Esophagus squamous epithelium (tissue), 5 donors: ENCODE measurements around the gene ELOF1. TPM values are rescaled to one million over a fixed set of nuclear protein-coding genes. Genes with fewer than 3 reads are reported as not detected.
"Not testable (repeated sequence)": the region's sequence is repeated elsewhere in the genome, so short reads cannot be mapped to it uniquely, and the experiment has no call there.

Source experiments
- DNase-seq: peaks from one replicate; lab custom pipeline; 2025; lab: John Stamatoyannopoulos, UW
- H3K27ac ChIP-seq, 4 donors: fragments of 200-600 bp; sonication (generic); one replicate each; pipeline ENCODE4 v1.5.1; 2016 to 2019; ENCODE audit warnings: mild to moderate bottlenecking in 1 of 4
- H3K27me3 ChIP-seq, 4 donors: fragments of 200-600 bp; sonication (generic); 1 replicate in 3 of 4; 2 replicates in 1 of 4; pipeline versions ENCODE4 v1.5.1 to v1.6.0; 2017 to 2021; ENCODE audit warnings: antibody characterized with exemption in 1 of 4
- H3K36me3 ChIP-seq, 3 donors: fragments of 200-600 bp; sonication (generic); one replicate each; pipeline ENCODE4 v1.5.1; 2016 to 2019
- H3K4me1 ChIP-seq, 3 donors: fragments of 200-600 bp; sonication (generic); one replicate each; pipeline ENCODE4 v1.5.1; 2017 to 2019
- H3K4me3 ChIP-seq, 4 donors: fragments of 200-600 bp; sonication (generic); 1 replicate in 3 of 4; 2 replicates in 1 of 4; pipeline ENCODE4 v1.5.1; 2016 to 2019; ENCODE audit warnings: mild to moderate bottlenecking in 2 of 4, moderate library complexity in 1 of 4
- H3K9me3 ChIP-seq, 3 donors: fragments of 200-600 bp; sonication (generic); one replicate each; pipeline ENCODE4 v1.5.1; 2016 to 2019
- CTCF ChIP-seq, 6 experiments: fragments of 450-650 bp in 4 of 6; fragments of 200-600 bp in 2 of 6; sonication (generic) in 2 of 6; IDR thresholded peaks; one replicate each; pipeline ENCODE4 v1.5.1; 2016 to 2019; ENCODE audit warnings: antibody characterized with exemption in 6 of 6, mild to moderate bottlenecking in 4 of 6, moderate library complexity in 4 of 6
- POLR2A ChIP-seq, 4 donors: fragments of 450-650 bp; IDR thresholded peaks; one replicate each; pipeline ENCODE4 v1.6.1; 2017; ENCODE audit warnings: antibody characterized with exemption in 4 of 4, mild to moderate bottlenecking in 4 of 4, moderate library complexity in 3 of 4
- WGBS, 2 donors: methylation state at CpG; one replicate each; pipeline ENCODE4 v1.1.5; 2018; 5-methylcytosine and 5-hydroxymethylcytosine counted together
- intact Hi-C: fragments of 100-400 bp; cut with DNase I; formaldehyde crosslinking; loops from one replicate; pipeline ENCODE4 v1.15.0; 2022
- total RNA-seq, 4 donors: library from RNA; depleted of rRNA; stranded (reverse); fragments of >200 nt; gene quantifications; one replicate each; pipeline ENCODE4 v1.1.0, GENCODE V29; 2016
- donor health status: DM: yes; HTN: yes; CAD: no.

ELOF1 gene
- total RNA-seq, 4 donors from 2014 or later: 21.7 to 31.6 (median 28.6) TPM

GRCh38 chr19:11578258-11579142 lies 19.5 kb upstream of the ELOF1 start:
- WGBS, 2 donors: 0% methylated on average over 1 of the region's 62 CpGs; no CpG with 5 or more reads in 1 of the 2 donors
- Histone ChIP-seq H3K4me3 (peak overlapping the region; percentile 38 to 63 (median 53)), H3K9me3 (no peaks in the 10 kb centered on the region), H3K27me3 (no peaks in the 10 kb centered on the region), H3K27ac (peak overlapping the region; percentile 22 to 72 (median 54)), H3K4me1 (peaks cover 12 to 50% (median 27%) of the 10 kb centered on the region in 3 donors), H3K36me3 (peaks cover 0 to 16% (median 7%) of the 10 kb centered on the region in 3 donors)
- intact Hi-C loops: no loop called here
- peak in 1 of 4 donors; percentile 24 for TF ChIP-seq POLR2A (IDR thresholded peaks at IDR 0.05)
- no peak for TF ChIP-seq CTCF (IDR thresholded peaks at IDR 0.05)
- DNase-seq: no peak

GRCh38 chr19:11577451-11578257 lies 18.6 kb upstream of the ELOF1 start, which contains the start of gene ACP5:
Gene ACP5 (minus strand): TSS chr19:11577645. CDS start chr19:11577317, 328 bp downstream.
- TF ChIP-seq CTCF (IDR thresholded peaks at IDR 0.05) (no peak), POLR2A (IDR thresholded peaks at IDR 0.05) (no peak)
- no peak for DNase-seq

GRCh38 chr19:11576227-11576626 lies 17.2 kb upstream of the ELOF1 start:
- H3K4me3 ChIP-seq: no peak overlapping the region
- no peaks in the 10 kb centered on the region for H3K9me3 ChIP-seq
- intact Hi-C loops: no loop called here
- no peak overlapping the region for H3K27ac ChIP-seq
- no peak for TF ChIP-seq CTCF (IDR thresholded peaks at IDR 0.05)
- no peak for TF ChIP-seq POLR2A (IDR thresholded peaks at IDR 0.05)
- H3K36me3 ChIP-seq: peaks cover 0 to 16% (median 7%) of the 10 kb centered on the region in 3 donors
- 89 to 93% methylated on average over 5 to 9 of the region's 15 CpGs for WGBS, 2 donors
- H3K4me1 ChIP-seq: peaks cover 12 to 40% (median 21%) of the 10 kb centered on the region in 3 donors
- H3K27me3 ChIP-seq: no peaks in the 10 kb centered on the region
- DNase-seq: no peak

More at GRCh38 chr19:11577451-11578257, 18.6 kb upstream of the ELOF1 start, which contains the start of gene ACP5:
- no peaks in the 10 kb centered on the region for H3K27me3 ChIP-seq
- H3K4me3 ChIP-seq: peak within 1 kb of the TSS; percentile 38 to 63 (median 53)
- peaks cover 0 to 16% (median 7%) of the 10 kb centered on the region in 3 donors for H3K36me3 ChIP-seq
- intact Hi-C loops: no loop called here
- peaks cover 12 to 50% (median 27%) of the 10 kb centered on the region in 3 donors for H3K4me1 ChIP-seq
- H3K9me3 ChIP-seq: no peaks in the 10 kb centered on the region
- 0 to 50% methylated on average over 1 to 11 of the region's 18 CpGs for WGBS, 2 donors
- H3K27ac ChIP-seq: peak within 1 kb of the TSS; percentile 22 to 72 (median 54)

GRCh38 chr19:11574689-11575088 lies 15.7 kb upstream of the ELOF1 start:
- Histone ChIP-seq H3K27me3 (no peaks in the 10 kb centered on the region), H3K27ac (no peak overlapping the region), H3K9me3 (no peaks in the 10 kb centered on the region), H3K36me3 (peaks cover 0 to 16% (median 7%) of the 10 kb centered on the region in 3 donors), H3K4me3 (no peak overlapping the region), H3K4me1 (peaks cover 12 to 29% (median 12%) of the 10 kb centered on the region in 3 donors)
- intact Hi-C loops: no loop called here
- TF ChIP-seq CTCF (IDR thresholded peaks at IDR 0.05) (no peak), POLR2A (IDR thresholded peaks at IDR 0.05) (no peak)
- 80% methylated on average over 1 of the region's 9 CpGs; no CpG with 5 or more reads in 1 of the 2 donors for WGBS, 2 donors
- no peak for DNase-seq

- H3K9me3 ChIP-seq, H3K4me3 ChIP-seq, H3K27me3 ChIP-seq, H3K27ac ChIP-seq, DNase-seq, intact Hi-C loops: not testable (repeated sequence)
- WGBS, 2 donors: 67 to 80% methylated on average over 4 of the region's 4 CpGs
- Histone ChIP-seq H3K4me1 (peaks cover 9 to 21% (median 12%) of the 10 kb centered on the region in 3 donors), H3K36me3 (peaks cover 0 to 16% (median 7%) of the 10 kb centered on the region in 3 donors)
Observed at GRCh38 chr19:11573763-11574162, 14.7 kb upstream of the ELOF1 start.

GRCh38 chr19:11573354-11573753 lies 14.3 kb upstream of the ELOF1 start:
- Histone ChIP-seq H3K36me3 (peaks cover 0 to 16% (median 7%) of the 10 kb centered on the region in 3 donors), H3K4me1 (peaks cover 8 to 17% (median 10%) of the 10 kb centered on the region in 3 donors)
- intact Hi-C loops, H3K27me3 ChIP-seq, H3K9me3 ChIP-seq, H3K4me3 ChIP-seq, DNase-seq, H3K27ac ChIP-seq: not testable (repeated sequence)
- 71 to 83% methylated on average over 6 of the region's 6 CpGs for WGBS, 2 donors
